ENCODE data around the gene PRRC2B. TPM values are rescaled to one million over a fixed set of nuclear protein-coding genes. Genes with fewer than 3 reads are reported as not detected.
"Not testable (repeated sequence)": the region's sequence is repeated elsewhere in the genome, so short reads cannot be mapped to it uniquely, and the experiment has no call there.

PRRC2B gene
- total RNA-seq, 1 donor: 69.7 TPM

GRCh38 chr9:131349881-131350563 lies 43.9 kb upstream of the PRRC2B start:
- TF ChIP-seq CTCF (IDR thresholded peaks at IDR 0.05; ENCODE audit: insufficient read depth, low read length): peak; percentile 89
- peak overlapping the region; percentile 51 for H3K4me3 ChIP-seq (ENCODE audit: low read depth, low read length)
- DNase-seq (ENCODE audit: low read depth): peak; percentile 85

DNA sequence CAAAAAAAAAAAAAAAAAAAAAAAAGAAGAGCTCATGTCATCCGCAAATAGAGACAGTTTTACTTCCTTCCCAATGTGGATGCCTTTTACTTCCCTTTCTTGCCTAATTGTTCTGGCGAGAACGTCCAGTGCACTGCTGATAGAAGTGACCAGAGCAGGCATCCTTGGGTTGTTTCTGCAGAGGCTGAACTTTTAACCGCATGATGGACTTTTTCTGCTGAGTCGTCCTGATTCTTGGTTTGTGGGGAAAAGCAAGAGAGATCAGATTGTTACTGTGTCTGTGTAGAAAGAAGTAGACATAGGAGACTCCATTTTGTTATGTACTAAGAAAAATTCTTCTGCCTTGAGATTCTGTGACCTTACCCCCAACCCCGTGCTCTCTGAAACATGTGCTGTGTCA lies 37.4 kb upstream of the PRRC2B start:
- DNase-seq (ENCODE audit: low read depth); H3K4me3 ChIP-seq (ENCODE audit: low read depth, low read length): not testable (repeated sequence)

- no peak for DNase-seq (ENCODE audit: low read depth)
- no peak for TF ChIP-seq CTCF (IDR thresholded peaks at IDR 0.05; ENCODE audit: insufficient read depth, low read length)
- no peak overlapping the region for H3K4me3 ChIP-seq (ENCODE audit: low read depth, low read length)
These were observed 35.3 kb upstream of the PRRC2B start for GRCh38 chr9:131358556-131358955.

- peak; percentile 16 for DNase-seq (ENCODE audit: low read depth)
- TF ChIP-seq CTCF (IDR thresholded peaks at IDR 0.05; ENCODE audit: insufficient read depth, low read length): no peak
- H3K4me3 ChIP-seq (ENCODE audit: low read depth, low read length): no peak overlapping the region
These were observed 32.6 kb upstream of the PRRC2B start for GRCh38 chr9:131361202-131361833.

GRCh38 chr9:131365546-131365945 lies 28.3 kb upstream of the PRRC2B start:
- TF ChIP-seq CTCF (IDR thresholded peaks at IDR 0.05; ENCODE audit: insufficient read depth, low read length): no peak
- H3K4me3 ChIP-seq (ENCODE audit: low read depth, low read length): no peak overlapping the region
- DNase-seq (ENCODE audit: low read depth): no peak

DNA sequence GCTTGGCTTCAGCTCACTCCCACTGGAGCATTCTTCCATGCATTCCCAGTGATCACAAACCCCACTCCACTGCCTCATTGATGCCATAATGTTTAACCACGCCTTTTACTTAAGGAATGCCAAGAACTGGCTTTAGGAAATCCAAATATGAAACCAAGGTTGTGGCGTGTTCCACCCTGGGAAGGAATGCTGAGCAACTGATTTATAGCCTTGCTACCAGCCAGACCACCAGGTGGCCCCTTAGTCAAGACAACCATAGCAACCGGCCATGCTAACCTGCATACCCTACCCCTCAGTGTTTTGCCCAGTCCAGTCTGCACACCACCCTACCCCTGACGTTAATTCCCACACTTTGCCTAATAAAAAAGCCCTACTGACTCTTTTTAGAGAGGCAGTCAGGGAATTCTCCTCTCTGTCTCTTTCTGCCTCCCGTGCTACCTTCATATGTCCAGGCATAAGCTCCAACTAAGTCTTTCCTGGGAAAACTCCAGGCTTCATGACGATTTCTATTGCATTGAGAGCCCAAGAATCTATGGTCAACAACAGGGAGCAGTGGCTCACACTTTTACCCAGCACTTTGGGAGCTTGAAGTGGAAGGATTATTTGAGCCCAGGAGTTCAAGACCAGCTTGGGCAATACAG lies 27.0 kb upstream of the PRRC2B start:
- no peak overlapping the region for H3K4me3 ChIP-seq (ENCODE audit: low read depth, low read length)
- peak; percentile 88 for DNase-seq (ENCODE audit: low read depth)
- peak; percentile 55 for TF ChIP-seq CTCF (IDR thresholded peaks at IDR 0.05; ENCODE audit: insufficient read depth, low read length)

DNA sequence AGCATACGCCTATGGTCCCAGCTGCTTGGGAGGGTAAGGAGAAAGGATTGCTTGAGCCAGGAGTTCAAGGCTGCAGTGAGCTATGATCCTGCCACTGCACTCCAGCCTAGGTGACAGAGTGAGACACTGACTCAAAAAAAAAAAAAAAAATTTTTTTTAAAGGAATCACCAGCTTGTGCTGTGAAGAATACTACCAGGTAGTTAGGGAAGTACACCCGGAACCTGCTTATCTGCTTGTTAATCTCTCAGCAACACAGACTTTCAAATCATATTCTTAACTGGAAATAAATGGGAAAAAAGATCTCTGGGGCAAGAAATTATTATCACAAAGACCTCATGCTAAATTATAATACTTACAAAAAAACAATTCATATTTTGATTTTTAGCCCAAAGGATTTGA lies 26.4 kb upstream of the PRRC2B start:
- TF ChIP-seq CTCF (IDR thresholded peaks at IDR 0.05; ENCODE audit: insufficient read depth, low read length): no peak
- no peak overlapping the region for H3K4me3 ChIP-seq (ENCODE audit: low read depth, low read length)

More for the DNA sequence above, 26.4 kb upstream of the PRRC2B start:
- no peak for DNase-seq (ENCODE audit: low read depth)
